HG03095 (cell line): ENCODE results near the gene PPHLN1.

ENCODE experiments used
- ATAC-seq: cut with Tn5 transposase; IDR thresholded peaks from one replicate; pipeline ENCODE4 v1.9.1; 2021; ENCODE audit warnings: moderate library complexity; ENCODE audit not compliant: unreplicated experiment

PPHLN1 gene

GRCh38 chr12:42432517-42433140 lies 106.7 kb downstream of the PPHLN1 start:
- no peak for ATAC-seq

DNA sequence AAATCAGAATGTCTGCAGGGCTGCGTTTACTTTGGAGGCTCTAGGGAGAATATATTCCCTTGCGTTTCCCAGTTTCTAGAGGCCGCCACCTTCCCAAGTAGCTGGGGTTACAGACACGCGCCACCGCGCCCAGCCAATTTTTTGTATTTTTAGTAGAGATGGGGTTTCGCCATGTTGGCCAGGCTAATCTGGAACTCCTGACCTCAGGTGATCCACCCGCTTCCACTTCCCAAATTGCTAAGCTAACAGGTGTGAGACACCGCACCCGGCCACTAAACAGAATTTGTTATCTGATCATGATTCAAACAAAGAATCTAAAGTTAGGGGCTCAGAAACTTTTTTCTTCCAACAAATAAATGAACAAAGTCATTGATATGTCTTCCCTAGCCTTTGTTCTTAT lies 114.6 kb downstream of the PPHLN1 start:
- ATAC-seq: no peak

- no peak for ATAC-seq
Measured at GRCh38 chr12:42442311-42442759, 116.4 kb downstream of the PPHLN1 start.

- no peak for ATAC-seq
Measured at GRCh38 chr12:42442888-42443287, 116.9 kb downstream of the PPHLN1 start.

DNA sequence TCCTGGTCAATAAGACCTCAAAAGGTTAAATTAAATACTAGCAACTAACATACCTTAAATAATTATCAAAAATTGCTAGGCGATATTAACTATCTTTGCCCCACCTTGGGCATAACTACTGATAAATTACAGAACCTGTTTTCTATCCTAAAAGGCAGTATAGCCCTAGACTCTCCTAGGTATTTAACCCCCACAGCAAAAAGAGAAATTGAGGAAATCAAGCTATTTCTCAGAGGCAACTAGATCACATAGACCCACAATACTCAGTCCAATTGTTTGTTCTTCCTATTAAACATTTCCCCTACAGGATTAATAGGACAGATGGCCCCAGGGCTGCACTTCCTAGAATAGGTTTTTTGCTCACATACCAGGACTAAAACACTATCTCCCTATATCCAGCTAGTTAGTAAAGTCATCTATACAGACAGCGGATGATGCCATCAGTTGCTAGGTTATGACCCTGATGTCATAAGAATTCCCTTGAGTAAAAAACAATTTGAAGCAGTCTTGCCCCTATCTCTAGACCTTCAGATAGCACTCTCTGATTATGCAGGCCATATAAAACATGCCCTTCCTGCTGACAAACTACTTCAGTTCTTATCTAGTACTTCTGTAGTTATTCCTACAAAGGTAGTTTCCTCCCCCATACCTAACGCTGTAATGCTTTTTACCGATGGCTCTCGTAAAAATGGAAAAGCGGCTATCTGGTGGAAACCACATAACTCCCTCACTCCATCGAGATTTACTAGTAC lies 118.4 kb downstream of the PPHLN1 start:
- ATAC-seq: no peak

- no peak for ATAC-seq
Measured at GRCh38 chr12:42445891-42446290, 119.9 kb downstream of the PPHLN1 start.

- no peak for ATAC-seq
Measured at GRCh38 chr12:42446761-42447160, 120.8 kb downstream of the PPHLN1 start.

DNA sequence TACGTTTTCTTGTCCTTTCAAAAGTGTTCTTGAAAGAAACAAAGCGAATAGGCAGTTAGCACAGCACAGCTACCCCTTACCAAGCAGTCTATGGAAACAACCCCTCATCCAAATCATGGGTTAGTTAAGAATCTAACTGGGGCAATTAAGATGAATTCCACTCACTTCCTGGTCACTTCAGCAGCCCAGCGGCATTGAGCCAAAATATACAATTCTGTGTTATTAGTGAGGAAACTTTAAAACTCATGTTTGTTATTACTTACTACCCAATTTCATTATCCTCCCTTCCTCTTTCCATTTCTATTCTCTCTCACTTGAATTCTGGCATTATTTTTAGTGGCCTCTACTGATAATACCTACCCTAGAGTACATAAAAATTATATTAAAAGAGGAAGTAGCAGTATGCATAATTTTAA lies 121.4 kb downstream of the PPHLN1 start:
- ATAC-seq: no peak

DNA sequence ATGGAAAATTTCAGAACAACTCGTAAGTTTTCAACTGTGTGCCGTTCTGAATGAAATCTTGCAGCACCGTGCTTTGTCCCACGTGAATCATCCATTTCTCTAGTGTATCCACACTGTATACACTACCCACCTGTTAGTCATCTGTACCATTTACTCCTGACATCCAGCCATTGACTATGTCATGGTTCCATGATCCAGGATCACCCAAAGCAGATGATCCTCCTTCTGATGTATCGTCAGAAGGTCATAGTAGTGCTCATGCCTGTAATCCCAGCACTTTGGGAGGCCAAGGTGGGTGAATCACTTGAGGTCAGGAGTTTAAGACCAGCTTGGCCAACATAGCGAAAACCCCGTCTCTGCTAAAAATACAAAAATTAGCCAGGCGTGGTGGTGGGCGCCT lies 122.9 kb downstream of the PPHLN1 start:
- ATAC-seq: no peak

- ATAC-seq: no peak
Measured at GRCh38 chr12:42450248-42450647, 124.3 kb downstream of the PPHLN1 start.

DNA sequence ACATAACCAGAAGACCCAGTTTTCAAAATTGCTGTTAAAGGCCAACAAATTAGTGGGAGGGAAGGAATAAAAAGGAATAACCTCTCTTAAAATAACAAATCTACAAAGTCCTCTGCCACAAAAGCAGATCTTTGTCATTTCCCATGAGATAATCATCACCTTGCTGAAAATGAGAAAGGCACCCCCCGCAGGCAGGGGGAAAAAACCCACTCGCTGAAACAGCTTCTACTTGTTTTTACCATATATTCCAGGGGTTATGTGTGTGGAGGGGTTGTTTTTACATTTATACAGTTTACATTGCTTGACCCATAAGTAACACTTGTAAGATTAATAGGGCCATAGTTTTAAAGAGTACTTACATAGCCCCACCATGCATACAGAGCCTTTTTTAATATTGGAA lies 132.6 kb downstream of the PPHLN1 start:
- ATAC-seq: no peak

DNA sequence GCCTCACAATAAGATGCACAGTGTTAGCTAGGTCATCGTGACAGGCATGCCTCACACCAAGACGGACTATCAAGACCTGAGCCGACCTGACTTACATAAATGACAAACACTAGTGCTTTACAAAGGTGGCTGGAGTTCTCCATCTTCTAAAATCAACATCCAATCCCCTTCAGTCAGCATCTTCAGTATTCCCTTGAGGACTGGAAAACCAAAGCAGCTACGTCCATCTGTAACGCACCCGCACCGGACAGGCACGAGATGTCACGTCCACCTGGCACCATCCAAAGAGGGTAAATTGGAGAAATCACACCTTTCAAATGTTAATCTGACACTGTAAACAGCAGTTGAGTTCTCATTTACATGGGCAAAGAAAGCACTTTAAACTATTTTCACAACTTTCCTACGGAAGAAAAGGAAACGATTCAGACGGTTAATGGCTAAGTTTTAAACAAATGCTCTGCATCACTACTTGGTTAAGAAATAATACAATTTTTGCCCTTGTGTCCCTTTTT lies 133.4 kb downstream of the PPHLN1 start:
- ATAC-seq: no peak

GRCh38 chr12:42462486-42462885 lies 136.5 kb downstream of the PPHLN1 start:
- ATAC-seq: no peak

DNA sequence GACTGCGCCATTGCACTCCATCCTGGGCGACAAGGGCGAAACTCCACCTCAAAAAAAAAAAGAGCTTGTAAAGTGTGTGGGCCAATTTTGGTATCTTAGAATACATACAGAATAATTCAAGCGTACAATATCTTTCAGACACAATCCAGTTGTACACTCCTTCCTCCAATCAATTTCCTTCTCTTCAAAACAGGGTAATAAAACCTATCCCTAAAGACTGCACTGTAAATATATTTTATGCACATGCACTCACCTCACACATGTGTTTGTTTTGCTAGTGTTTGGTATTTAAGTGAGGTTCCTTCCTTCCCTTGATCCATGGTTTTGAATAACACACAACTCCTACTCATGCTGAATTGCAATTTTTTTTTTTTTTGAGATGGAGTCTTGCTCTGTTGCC lies 137.7 kb downstream of the PPHLN1 start:
- no peak for ATAC-seq

GRCh38 chr12:42468341-42468821 lies 142.4 kb downstream of the PPHLN1 start:
- no peak for ATAC-seq

DNA sequence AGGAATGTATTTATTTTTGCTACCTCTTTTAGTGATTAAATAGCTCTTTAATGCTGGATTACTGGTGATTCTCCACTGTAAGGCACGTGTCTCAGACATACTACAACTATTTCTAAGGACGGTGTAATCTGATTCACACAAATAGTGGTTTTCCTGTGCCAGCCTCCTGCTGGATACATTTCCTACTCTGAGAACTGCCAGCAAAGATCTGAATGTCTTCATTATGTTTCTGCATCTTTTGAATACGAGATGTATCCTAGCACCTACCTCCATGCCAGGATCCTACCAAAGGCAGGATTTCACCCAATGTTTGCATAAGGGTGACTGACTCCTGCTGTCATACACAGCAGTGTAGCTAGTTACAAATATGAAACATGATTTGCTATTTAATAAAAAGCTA lies 143.0 kb downstream of the PPHLN1 start:
- peak; percentile 0 for ATAC-seq

DNA sequence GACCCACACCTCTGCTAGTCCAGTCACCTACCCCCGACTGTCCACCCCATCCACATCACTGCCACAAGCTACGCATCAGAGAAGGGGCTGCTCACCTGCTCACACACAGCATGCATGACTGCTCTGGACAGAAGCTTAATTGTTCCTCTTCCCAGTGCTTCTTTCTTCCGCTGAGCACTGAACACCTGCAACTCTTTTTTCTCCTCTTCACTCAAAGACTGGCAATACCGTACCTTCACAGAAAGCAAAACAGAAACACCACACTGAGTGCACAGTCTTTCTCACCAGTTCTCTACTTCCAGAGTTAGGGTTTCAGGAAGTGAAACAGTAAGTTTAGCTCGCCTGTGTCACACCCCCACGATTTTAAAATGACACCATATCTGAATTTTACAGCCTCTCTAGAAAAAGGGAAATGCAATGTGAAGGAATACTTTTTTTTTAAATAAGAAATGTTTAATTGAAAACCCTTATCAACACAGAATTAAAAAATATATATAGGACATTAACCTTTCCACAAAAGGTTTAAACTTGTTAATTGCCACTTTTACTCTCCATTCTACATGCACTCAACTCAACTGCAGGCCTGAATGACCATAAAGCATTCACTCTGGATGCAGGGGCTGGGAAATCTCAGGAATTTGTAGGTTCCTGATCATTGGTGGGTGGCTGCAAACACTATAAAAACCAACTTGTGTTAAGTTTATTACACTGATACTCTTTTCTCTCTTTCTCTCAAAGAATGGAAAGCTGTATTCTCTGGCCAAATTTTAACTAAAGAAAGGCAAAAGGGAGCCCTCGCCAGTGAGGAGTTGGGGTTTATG lies 143.6 kb downstream of the PPHLN1 start:
- peak; percentile 98 for ATAC-seq

GRCh38 chr12:42472376-42472775 lies 146.4 kb downstream of the PPHLN1 start:
- ATAC-seq: no peak

GRCh38 chr12:42473130-42473529 lies 147.2 kb downstream of the PPHLN1 start:
- no peak for ATAC-seq

DNA sequence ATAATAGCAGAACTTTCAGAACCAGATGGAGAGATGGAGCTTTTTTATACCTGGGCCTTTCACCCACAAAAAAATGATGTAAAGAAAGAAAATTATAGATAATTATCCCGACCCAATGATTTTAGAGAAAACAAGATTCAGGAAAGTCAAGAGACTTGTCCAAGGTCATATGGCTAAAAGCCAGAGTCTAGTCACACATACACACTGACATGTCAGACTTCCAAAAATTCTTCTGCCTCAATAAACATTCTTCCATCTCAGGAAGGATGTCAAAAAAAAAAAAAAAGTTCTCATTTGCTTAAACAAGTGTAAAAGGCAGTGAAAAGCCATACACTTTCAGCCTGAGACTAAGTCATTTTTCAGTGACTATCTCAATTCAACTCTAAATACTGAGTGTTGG lies 147.6 kb downstream of the PPHLN1 start:
- no peak for ATAC-seq

- no peak for ATAC-seq
Measured at GRCh38 chr12:42474391-42474790, 148.4 kb downstream of the PPHLN1 start.
